ENCODE results near the gene ENTR1. TPM values are rescaled to one million over a fixed set of nuclear protein-coding genes. Genes with fewer than 3 reads are reported as not detected.

The ENTR1 gene
- total and polyA plus RNA-seq, 2 of the 13 experiments (the other 11 are each of a cell fraction or from before 2014, with no cell fraction given): 70.1 to 76.4 TPM

DNA sequence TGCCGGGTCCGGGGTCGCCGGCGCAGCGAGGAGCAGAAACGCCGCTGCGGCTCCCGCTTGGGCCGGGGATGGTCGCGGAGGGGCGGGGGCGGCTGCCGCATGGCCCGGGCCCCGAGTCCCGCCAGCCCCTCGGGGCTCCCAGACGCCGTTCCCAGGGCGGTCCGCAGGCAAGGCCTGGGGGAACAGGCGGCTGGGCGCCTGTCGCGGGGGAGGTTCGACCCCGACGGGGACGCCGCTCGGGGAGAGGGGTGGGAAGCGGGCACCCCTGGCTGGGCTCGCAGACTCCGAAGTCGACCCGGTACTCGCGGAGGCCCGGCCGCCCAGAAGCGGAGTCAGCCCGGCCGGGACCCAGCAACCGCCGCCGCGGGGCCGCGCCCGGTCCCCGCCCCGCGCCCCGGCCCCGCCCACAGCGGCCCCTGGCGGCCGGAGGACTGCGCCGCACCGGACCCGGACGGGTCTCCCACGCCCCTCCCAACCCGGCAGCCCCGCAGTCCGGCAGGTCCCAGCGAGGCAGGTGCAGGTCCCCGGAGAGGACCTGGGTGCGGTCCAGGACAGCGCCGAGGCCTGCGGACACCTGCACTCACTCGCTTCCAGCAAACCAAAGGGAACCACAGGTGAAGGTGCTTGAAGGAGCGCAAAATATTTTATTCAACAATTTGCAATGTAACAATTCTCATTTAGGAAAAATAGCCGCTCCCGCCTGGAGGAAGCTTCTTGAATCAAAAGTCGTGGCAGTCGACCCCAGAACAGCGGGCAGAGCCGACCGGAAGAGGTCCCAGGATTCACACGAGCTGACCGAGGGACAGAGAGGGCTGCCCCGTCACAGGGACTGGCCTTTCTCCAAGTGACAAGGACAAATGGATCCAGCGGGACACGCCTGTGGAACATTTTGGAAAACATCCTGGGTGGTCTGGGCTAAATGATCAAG is 29.3 kb upstream of the ENTR1 start, which contains the start of gene INPP5E (continued):
- TF ChIP-seq, protein P1, sequence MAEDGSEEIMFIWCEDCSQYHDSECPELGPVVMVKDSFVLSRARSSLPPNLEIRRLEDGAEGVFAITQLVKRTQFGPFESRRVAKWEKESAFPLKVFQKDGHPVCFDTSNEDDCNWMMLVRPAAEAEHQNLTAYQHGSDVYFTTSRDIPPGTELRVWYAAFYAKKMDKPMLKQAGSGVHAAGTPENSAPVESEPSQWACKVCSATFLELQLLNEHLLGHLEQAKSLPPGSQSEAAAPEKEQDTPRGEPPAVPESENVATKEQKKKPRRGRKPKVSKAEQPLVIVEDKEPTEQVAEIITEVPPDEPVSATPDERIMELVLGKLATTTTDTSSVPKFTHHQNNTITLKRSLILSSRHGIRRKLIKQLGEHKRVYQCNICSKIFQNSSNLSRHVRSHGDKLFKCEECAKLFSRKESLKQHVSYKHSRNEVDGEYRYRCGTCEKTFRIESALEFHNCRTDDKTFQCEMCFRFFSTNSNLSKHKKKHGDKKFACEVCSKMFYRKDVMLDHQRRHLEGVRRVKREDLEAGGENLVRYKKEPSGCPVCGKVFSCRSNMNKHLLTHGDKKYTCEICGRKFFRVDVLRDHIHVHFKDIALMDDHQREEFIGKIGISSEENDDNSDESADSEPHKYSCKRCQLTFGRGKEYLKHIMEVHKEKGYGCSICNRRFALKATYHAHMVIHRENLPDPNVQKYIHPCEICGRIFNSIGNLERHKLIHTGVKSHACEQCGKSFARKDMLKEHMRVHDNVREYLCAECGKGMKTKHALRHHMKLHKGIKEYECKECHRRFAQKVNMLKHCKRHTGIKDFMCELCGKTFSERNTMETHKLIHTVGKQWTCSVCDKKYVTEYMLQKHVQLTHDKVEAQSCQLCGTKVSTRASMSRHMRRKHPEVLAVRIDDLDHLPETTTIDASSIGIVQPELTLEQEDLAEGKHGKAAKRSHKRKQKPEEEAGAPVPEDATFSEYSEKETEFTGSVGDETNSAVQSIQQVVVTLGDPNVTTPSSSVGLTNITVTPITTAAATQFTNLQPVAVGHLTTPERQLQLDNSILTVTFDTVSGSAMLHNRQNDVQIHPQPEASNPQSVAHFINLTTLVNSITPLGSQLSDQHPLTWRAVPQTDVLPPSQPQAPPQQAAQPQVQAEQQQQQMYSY (CRISPR knock-in tag; IDR thresholded peaks at IDR 0.05): 0 out of 2 replicates have a peak, but pooled peaks have one; percentile 45
- peak; percentile 32; the same call in 1 of the 2 replicates for TF ChIP-seq SP2 (CRISPR knock-in tag; IDR thresholded peaks at IDR 0.05)
- no peak for TF ChIP-seq ZNF432 (CRISPR knock-in tag; IDR thresholded peaks at IDR 0.05; ENCODE audit: borderline replicate concordance)
- TF ChIP-seq CEBPG (CRISPR knock-in tag; IDR thresholded peaks at IDR 0.05): no peak
- TF ChIP-seq, protein P2, sequence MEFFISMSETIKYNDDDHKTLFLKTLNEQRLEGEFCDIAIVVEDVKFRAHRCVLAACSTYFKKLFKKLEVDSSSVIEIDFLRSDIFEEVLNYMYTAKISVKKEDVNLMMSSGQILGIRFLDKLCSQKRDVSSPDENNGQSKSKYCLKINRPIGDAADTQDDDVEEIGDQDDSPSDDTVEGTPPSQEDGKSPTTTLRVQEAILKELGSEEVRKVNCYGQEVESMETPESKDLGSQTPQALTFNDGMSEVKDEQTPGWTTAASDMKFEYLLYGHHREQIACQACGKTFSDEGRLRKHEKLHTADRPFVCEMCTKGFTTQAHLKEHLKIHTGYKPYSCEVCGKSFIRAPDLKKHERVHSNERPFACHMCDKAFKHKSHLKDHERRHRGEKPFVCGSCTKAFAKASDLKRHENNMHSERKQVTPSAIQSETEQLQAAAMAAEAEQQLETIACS (CRISPR knock-in tag; IDR thresholded peaks at IDR 0.05): no peak
- peak; percentile 77 for TF ChIP-seq ZNF777 (CRISPR knock-in tag; IDR thresholded peaks at IDR 0.05)
- no peak for TF ChIP-seq ZNF326 (CRISPR knock-in tag; IDR thresholded peaks at IDR 0.05; ENCODE audit: borderline replicate concordance)
- TF ChIP-seq HIVEP1 (CRISPR knock-in tag; IDR thresholded peaks at IDR 0.05): no peak
- TF ChIP-seq, protein P3, sequence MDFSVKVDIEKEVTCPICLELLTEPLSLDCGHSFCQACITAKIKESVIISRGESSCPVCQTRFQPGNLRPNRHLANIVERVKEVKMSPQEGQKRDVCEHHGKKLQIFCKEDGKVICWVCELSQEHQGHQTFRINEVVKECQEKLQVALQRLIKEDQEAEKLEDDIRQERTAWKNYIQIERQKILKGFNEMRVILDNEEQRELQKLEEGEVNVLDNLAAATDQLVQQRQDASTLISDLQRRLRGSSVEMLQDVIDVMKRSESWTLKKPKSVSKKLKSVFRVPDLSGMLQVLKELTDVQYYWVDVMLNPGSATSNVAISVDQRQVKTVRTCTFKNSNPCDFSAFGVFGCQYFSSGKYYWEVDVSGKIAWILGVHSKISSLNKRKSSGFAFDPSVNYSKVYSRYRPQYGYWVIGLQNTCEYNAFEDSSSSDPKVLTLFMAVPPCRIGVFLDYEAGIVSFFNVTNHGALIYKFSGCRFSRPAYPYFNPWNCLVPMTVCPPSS (IDR thresholded peaks at IDR 0.05): no peak
- no peak for TF ChIP-seq NFIC (IDR thresholded peaks at IDR 0.05; ENCODE audit: low read length)
- no peak for TF ChIP-seq ZNF331 (CRISPR knock-in tag; IDR thresholded peaks at IDR 0.05)
- no peak for TF ChIP-seq HCFC1 (IDR thresholded peaks at IDR 0.05; ENCODE audit: low read depth, low read length)
- no peak for TF ChIP-seq ZNF598 (CRISPR knock-in tag; IDR thresholded peaks at IDR 0.05; ENCODE audit: borderline replicate concordance)
- TF ChIP-seq GABPA (IDR thresholded peaks at IDR 0.05; ENCODE audit: low read depth, low read length): no peak
- TF ChIP-seq GABPA (CRISPR knock-in tag; IDR thresholded peaks at IDR 0.05; ENCODE audit: low read depth): no peak
- TF ChIP-seq, protein P4, sequence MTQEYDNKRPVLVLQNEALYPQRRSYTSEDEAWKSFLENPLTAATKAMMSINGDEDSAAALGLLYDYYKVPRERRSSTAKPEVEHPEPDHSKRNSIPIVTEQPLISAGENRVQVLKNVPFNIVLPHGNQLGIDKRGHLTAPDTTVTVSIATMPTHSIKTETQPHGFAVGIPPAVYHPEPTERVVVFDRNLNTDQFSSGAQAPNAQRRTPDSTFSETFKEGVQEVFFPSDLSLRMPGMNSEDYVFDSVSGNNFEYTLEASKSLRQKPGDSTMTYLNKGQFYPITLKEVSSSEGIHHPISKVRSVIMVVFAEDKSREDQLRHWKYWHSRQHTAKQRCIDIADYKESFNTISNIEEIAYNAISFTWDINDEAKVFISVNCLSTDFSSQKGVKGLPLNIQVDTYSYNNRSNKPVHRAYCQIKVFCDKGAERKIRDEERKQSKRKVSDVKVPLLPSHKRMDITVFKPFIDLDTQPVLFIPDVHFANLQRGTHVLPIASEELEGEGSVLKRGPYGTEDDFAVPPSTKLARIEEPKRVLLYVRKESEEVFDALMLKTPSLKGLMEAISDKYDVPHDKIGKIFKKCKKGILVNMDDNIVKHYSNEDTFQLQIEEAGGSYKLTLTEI (CRISPR knock-in tag; conservative IDR thresholded peaks at IDR 0.05): no peak
- TF ChIP-seq, protein P5, sequence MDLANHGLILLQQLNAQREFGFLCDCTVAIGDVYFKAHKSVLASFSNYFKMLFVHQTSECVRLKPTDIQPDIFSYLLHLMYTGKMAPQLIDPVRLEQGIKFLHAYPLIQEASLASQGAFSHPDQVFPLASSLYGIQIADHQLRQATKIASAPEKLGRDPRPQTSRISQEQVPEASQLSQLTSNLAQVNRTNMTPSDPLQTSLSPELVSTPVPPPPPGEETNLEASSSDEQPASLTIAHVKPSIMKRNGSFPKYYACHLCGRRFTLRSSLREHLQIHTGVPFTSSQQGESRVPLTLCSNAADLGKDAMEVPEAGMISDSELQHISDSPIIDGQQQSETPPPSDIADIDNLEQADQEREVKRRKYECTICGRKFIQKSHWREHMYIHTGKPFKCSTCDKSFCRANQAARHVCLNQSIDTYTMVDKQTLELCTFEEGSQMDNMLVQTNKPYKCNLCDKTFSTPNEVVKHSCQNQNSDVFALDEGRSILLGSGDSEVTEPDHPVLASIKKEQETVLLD (CRISPR knock-in tag; IDR thresholded peaks at IDR 0.05; ENCODE audit: low read depth): 0 out of 2 replicates have a peak, but pooled peaks have one; percentile 32
- TF ChIP-seq NR2F2 (IDR thresholded peaks at IDR 0.05; ENCODE audit: borderline replicate concordance, low read depth): no peak
- TF ChIP-seq NFIB (CRISPR knock-in tag; IDR thresholded peaks at IDR 0.05; ENCODE audit: borderline replicate concordance): no peak
- TF ChIP-seq TGIF2 (CRISPR knock-in tag; IDR thresholded peaks at IDR 0.05): no peak
- no peak for TF ChIP-seq ZSCAN29 (CRISPR knock-in tag; conservative IDR thresholded peaks at IDR 0.05)

Data from HepG2 (cell line).